Femur (tissue), 1 donor: ENCODE measurements around the gene ST7.
"Not testable (repeated sequence)": the region's sequence is repeated elsewhere in the genome, so short reads cannot be mapped to it uniquely, and the experiment has no call there.

Experiments
- DNase-seq: peaks from one replicate; pipeline ENCODE4 v3.0.0-alpha.2; 2017

Gene ST7

GRCh38 chr7:117101026-117101425 lies 147.7 kb downstream of the ST7 start:
- no peak for DNase-seq

DNA sequence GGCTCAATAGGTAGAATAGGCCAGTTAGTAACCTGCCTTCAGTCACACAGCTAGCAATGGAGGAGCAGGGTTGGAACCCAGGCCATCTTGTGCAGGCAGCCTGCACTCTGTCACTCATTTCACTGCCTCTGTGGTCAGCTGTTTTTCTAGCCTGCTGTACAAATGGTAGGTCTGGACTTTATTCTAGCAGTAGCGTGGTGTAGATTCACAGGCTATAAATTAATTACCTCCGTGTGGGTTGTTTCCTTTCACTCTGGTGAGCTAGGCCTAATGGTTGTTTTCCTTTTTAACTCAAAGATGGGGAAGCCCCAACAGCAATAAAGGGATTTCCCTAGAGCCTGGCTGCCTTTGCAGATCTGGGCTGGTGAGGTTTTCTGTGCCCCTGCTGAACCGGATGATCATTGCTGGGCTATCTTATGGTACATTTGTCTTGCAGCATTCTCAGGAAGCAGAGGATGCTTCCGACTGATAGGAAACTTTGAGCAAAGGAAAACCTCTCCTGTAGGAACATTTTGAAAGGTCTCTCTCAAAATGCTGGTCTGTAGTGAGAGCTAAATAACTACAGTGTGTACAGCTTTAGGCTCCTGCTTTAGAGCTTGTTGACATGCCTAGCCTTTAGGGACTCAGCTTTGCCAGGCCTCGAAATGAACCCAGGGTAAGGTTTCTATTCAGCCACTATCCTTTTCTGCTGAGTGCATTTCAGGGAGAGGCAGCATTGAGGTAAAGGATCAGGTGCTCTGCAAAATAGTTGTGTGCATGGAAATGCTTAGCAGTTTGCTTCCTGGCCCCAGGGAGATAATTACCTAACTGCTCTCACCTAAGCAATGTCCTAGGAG lies 157.4 kb downstream of the ST7 start:
- DNase-seq = no peak

- DNase-seq = no peak
Measured at GRCh38 chr7:117111535-117111934, 158.2 kb downstream of the ST7 start.

DNA sequence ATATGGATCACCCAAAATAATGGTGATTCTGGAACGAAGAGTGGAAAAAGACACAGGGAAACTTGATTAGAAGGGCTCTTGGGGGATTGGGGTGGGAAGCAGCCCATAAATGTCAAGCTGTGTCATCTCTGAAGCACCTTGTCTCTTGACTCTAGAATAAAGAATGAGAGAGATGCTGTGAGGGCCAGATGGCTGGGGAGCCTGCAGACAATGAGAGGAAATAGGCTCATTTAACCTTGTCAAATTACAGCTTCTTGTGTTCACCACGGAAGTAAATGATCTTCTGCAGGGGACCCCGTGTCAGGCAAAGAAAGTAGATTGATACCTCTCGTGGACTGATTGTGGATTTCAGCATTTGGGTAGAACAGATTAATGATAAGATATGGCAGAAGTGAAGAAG lies 159.3 kb downstream of the ST7 start:
- no peak for DNase-seq

- DNase-seq = peak; percentile 65
Measured at GRCh38 chr7:117113871-117114270, 160.6 kb downstream of the ST7 start.

DNA sequence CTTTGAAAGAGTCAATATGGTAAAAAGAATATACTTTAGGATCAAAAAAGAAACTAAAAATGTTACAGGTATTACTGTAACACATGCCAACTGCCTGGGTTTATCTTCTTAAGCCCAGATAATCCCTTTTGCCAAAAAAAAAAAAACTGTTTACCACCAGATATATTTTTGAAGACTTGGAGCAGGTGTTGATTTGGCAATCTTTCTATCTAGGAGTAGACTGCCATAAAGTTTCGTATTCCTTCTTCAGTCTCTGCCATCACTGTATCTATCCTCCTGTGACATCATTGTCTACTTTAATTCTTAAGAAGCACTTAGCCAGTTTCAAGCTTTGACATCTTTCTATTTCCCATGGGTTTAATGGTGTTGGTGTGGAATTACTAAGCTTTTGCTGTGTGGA lies 161.0 kb downstream of the ST7 start:
- no peak for DNase-seq

- no peak for DNase-seq
Measured at GRCh38 chr7:117116211-117116610, 162.9 kb downstream of the ST7 start.

DNA sequence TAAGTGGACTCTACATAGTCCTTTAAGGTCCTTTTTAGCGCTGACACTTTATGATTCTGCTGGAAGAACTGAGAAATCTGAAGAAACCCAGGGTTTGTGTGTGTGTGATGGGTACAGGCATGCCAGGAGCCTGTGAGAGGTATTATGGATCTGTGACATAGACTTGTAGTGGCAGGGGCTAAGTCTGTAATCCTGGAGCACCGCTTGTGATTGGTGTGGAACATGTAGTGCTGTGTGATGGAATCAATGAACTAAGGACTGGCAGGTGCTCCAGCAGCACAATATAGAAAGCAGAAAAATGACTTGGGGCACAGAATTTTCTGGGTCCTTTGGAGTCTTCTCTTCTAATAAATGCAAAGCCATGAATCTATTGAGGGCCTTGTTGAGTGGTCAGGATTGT lies 163.9 kb downstream of the ST7 start:
- DNase-seq = no peak

- DNase-seq = no peak
Measured at GRCh38 chr7:117118579-117119180, 165.4 kb downstream of the ST7 start.

GRCh38 chr7:117119192-117119924 lies 166.1 kb downstream of the ST7 start:
- DNase-seq = peak; percentile 84

DNA sequence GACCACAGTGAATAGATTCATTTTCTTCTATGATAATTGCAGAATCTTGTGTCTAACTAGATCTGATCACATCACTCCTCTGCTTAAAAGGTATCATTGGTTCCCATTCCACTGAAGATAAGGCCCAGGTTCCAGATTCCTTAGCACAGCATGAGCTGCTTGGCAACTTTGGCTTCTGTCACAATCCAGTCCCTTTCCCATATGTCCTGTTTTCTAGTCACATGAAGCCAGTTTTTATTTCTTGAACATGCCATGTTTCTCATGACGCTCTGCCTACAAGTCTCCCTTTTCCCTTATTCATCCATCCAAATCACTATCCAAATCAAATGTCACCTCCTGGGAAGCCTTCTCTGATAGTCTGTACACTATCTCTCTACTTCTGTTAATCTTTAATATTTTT lies 167.0 kb downstream of the ST7 start:
- DNase-seq = not testable (repeated sequence)

- DNase-seq = not testable (repeated sequence)
Measured at GRCh38 chr7:117122036-117122435, 168.7 kb downstream of the ST7 start.

DNA sequence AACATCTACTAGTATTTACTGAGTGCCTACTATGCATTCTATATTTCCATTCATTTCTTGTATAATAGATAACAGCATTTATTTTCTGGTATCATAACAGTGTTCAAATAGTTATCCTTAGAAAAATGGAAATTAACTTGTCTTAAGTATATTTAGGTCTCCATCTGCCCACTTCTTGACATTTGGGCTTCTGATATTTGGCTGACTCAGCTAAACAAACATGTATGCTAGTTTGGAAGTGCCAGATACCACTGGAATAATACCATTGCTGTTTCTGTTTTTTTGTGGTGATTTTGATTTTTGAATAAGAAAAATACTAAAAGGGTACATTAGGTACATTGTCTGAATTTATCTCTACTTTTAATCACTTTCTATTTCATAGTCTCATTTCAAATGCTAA lies 169.2 kb downstream of the ST7 start:
- no peak for DNase-seq

DNA sequence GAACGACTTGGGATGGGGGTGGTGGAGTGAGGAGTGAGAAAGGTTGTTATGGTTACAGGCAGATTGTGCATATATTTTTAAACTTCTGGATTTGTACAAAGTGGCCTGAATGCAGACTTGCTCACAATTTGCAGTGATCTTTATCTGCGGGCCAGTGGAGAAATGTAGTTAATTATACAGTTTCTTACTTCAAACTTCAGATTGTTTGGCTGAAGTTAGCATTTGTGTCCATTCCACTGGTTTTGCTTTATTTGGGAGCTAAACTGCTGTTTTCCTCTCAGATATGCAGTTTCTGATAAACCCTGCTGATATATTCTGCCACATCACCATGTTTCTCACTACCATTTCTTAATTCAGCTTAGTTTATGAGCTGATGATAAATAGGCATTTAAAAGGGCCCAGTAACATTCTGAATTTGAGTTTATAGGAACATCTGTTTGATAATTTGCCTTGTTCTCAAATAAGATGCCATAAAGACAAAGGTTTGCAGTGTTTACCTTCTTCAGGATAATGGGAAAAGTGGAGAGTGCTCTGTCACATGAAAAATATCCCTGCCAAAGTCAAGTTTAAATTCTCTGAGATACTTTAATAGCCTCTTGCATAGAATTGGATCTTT lies 170.1 kb downstream of the ST7 start:
- DNase-seq = no peak

DNA sequence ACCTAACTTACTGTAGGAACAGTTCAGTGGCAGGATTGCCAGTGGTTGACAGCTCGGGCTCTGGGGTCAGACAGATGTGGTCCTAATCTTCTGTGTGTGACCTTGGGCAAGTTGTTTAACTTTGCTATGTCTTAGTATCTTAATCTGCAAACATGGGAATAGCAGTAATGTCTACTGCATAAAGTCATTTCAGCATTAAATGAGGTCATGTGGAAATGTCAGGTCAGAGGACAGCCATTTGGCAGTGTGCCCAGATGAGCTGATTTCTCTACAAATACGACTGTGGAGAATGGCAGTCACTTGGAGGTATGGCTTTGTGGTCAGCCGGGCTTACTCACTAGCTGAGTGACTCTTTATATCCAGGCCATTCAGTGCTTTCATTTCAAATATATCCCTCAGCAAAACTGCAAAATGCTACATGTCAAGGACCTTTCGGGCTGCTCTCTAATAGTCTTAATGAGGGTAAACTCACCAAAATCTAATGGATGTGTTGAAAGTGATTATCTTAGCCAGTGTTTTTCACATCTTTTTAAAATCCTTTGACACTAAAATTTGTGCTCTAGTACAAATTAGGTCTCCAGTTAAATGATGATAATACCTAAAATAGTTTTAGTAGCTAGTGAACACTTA lies 171.4 kb downstream of the ST7 start:
- DNase-seq = peak; percentile 79

DNA sequence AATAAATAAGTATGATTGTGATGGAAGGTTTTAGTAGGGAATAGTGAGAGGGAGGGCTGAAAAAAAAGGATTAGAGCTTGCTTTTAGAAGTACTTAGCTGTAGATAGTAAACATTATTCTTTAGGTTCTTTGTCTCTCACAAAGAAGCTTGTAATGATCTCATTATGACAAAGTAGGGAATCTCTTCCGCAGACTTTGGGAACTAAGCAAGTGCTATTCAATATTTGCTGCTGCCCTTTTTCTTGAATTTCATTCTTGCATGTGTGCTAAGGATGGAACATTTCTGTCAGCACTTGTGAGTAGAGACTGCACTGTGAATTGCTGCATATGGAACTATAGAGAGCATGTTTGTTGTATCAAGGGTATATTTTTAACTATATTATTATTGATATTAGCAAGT lies 173.4 kb downstream of the ST7 start:
- no peak for DNase-seq

DNA sequence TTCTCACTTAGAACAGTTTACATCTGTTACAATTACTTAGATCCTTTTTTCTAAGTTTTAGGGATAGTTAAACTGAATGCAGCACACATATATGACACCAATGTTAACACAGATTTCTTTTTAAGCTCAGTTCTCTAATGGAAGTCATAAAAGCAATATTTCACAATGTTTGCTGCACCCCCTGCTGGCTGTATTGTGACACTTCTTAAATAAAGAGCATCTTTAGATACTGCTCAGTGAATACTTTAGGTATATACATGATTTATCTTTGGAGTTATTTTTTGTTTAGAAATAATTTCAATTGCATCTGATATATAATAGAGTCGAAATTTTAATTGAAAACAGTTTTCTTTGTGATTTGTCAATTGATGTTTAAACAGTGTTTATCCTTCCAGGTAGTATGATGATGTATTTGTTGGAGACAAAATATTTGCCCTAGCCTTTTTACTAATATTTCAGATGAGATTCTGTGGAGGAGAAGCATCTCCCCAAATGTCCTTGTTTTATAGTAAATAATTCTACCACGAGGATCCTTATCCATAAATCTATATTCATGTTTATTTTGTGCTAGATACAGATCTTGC lies 174.4 kb downstream of the ST7 start:
- peak; percentile 47 for DNase-seq

DNA sequence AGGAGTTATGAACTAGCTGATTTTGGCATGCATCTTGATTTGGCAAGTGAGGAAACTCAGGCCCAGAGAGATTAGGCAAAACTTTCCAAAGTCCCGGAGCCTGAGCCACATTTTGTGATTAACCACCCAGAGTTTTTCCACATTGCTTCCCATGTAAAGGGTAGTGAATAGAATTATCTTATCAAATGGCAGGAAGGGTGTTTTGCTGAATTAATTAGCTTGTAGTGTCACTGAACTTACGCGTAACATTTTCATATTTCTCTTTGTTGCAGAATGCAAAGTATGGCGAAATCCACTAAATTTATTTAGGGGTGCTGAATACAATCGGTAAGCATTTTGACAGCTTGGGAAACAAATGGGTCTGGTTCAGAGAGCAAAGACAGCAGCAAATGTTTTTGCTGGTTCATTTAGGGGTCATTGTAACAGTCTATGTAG lies 176.2 kb downstream of the ST7 start:
- no peak for DNase-seq

- no peak for DNase-seq
Measured at GRCh38 chr7:117130262-117130661, 177.0 kb downstream of the ST7 start.

DNA sequence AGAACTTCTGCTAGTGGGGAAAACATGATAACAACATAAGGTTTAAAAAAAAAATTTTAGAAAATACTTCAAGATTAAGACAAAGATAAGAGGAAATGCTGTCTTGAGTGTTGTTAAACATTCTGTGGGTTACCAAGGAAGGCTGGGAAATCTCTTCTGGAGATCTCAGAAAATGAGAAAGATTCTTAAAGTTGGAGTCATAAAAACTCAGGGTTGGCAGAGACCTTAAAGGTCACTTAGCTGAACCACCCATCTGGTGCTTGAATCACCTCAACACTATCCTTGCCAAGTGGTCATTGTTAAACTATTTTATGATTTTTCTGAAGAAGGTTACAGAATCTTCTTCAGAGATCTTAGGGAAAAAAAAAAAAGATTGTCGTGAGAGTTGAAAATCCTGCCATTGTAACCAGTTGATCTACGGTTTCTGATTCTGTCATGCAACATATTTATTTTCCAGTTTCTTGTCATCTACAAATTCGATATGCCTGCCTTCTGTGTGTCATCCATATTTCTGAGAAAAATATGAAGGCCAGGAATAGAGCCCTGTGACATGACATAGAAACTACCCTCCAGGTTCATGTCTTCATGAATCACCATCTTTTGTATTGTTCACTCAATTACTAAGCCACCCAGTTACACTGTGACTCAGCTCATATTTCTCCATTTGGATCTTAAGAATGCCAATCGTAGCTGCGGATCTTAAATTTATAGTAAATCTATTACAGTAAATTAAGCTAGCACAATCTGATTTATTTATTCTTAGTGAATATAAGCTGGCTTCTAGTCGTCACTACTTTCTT lies 179.2 kb downstream of the ST7 start:
- no peak for DNase-seq

- no peak for DNase-seq
Measured at GRCh38 chr7:117133125-117133524, 179.8 kb downstream of the ST7 start.

DNA sequence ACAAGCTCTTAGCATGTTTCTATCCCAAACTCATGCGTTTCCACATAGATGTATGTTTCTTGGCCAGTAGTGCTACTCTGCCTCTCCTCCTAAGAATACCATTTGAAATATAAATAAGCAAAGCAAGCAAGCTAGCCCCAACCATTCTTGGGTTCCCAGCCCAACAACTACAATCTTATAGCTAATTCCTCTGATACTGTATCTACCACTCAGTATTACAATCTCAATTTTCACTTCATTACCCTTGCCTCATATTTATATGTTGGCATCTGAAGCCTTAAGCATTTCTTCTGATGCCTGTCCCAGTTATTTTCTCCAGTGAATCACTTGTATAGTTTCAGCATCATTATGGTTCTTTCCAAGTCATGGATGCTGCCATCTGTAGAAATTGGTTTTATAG lies 181.1 kb downstream of the ST7 start:
- DNase-seq = no peak
